ENCODE measurements around the gene MMP19.

Gene MMP19

DNA sequence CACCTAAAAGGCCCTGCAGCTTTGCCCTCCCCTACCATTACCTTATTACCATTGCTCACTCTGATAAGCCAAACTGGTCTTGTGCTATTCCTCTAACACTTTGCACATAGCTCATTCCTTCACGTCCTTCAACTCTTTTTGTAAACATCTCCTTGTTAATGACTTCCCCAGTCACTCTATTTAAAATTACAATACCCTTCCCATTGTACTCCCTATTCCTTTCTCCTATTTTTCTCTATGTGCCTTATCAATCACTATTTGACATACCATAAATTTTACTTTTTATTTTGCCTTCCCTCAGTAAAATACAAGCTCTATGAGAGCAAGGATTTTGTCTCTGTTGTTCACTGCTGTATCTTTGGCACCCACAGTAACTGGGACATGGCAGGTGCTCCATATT is 30.6 kb downstream of the MMP19 start:
- DNase-seq: no peak

DNA sequence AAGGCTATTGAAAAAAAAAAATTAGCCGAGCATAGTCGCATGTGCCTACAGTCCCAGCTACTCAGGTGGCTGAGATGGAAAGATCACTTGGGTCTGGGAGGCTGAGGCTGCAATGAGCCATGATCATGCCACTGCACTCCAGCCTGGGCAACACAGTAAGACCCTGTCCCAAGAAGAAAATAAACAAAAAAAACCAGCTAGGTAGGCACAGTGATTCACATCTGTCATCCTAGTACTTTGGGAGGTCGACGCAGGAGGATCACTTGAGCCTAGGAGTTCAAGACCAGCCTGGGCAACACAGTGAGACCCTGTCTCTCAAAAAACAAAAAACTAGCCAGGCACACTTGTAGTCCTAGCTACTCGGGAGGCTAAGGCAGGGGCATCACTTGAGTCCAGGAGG is 33.5 kb downstream of the MMP19 start:
- DNase-seq: no peak

DNA sequence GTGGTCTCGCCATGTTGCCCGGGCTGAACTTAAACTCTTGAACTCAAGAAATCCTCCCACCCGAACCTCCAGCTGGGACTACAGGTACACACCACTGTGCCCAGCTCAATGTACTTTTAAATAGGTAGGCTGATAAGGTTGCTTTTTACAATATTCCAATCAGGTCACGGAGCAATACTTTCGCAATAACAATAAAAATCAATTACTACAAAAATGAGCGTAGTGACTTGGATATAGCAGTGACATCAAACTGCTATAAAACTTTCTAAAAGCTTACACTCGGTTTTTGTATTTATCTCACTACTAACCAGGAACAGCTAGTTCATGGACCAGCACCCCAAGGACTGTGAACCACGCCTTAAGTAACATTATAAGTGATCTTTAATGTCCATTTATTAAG is 35.8 kb downstream of the MMP19 start:
- no peak for DNase-seq

DNA sequence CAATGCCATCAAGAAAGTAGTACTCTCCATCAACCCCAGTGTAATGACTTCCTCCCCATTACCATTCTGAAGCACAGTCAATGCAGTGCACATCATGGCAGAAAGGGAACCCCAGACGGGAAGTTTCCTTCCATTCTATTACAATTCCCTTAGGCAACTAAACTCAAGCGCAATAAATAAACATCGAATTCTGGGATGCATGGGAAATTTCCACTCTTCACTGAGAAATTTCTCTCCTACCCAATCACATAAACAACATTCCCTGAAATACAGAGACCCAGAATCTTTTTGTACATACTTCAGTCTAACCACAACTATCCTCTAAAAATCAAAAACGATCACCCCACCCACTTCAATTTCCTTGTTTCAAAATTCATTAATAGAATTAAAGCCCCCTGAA is 45.2 kb downstream of the MMP19 start:
- DNase-seq: no peak

DNA sequence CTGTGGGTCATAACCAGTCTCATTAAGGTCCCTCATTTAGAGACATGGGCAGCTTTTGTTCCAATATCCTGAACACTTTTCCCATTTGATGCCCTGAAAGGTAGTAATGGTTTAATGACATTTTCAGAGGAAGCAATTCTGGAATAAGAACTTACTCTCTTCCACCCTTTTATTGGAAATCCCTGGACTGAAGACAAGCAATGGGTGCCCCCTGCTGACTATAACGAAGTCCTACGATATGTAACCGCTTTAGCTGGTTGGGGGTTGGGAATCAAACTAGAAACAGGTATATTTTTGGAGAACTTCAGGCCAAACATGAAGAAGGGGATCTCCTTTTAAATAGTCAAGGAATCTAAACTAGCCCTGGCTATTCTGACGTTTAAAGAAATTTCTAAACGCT is 45.7 kb downstream of the MMP19 start:
- peak; percentile 14 for DNase-seq

DNA sequence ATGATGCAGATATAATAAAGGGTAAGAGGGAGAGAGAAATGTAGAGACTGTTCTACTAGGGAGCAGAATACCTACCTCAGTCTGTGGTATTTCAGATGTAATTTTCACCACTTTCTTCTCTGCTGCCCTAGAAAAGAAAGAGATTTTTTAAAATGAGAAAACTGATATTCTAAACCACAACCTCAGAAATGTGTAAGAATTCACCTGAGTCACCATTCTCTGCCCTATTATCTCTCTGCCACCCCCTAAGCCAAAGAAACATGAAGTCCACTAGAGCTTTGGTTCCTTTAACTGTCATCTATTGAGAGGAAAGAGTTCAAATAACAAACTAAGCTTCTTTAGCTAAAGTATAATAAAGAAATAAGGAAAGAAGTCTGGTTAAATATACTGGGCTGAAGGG is 46.8 kb downstream of the MMP19 start:
- DNase-seq: no peak

DNA sequence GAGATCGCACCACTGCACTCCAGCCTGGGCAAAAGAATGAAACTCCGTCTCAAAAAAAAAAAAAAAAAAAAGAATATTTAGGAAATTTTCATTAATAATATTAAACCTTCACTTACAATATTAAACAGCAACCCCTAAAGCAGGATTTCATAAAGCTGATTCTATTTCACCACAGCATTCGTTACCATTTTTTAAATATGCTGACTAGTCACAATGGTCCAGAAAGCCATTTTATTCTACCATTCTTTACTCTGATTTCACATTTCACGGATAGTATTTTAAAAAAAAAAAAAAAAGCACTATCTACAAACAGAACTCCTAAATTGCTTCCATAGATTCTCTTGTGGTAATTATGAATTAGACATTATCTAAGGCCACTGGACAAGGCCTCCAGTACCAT is 52.8 kb downstream of the MMP19 start:
- DNase-seq: no peak

DNA sequence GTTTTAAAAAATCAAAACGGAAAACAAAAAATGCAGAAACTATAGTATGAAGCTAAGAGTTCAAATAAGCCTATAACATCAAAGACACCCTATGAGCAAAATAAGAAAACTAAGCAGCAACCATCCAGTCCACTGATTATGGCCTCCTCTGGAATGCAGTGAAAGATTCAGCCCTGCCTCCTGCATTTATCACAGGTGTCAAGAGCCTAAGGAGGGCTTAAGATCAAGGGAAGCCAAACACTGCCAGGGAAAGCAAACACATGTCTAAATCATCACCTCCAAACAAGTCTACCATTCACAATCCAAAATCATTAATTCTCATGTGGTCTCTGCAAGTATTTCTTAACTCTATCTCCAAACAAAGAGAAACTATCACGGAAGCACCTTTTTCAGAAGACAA is 53.6 kb downstream of the MMP19 start:
- DNase-seq: no peak

DNA sequence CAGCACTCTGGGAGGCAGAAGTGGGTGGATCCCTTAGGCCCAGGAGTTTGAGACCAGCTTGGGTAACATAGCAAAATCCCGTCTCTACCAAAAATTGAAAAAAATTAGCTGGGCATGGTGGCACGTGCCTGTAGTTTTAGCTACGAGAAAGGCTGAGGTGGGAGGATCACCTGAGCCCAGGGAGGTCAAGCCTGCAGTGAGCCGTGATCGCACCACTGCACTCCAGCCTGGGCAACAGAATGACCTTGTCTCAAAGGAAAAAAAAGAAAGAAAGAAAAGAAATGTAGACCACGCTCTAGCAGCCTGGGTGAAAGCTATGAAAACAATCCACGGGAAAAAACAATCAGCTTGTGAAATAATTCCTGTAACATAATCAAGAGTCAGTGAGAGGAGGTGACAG is 54.2 kb downstream of the MMP19 start:
- no peak for DNase-seq
